HepG2 (cell line): ENCODE results near the gene DSCAM.

ENCODE experiments used
- NR3C1 ChIP-seq: sonication (generic); formaldehyde crosslinking; IDR thresholded peaks from 2 replicates; pipeline ENCODE4 v1.4.0; 2020; ENCODE audit warnings: missing genetic modification reagents
- SOX6 ChIP-seq, 2 experiments: fragments of 450-650 bp in 1 of 2; sonication (generic) in 1 of 2; formaldehyde crosslinking in 1 of 2; IDR thresholded peaks; 2 replicates each; pipeline versions ENCODE4 v1.4.0 to v1.6.1; 2017 to 2020; ENCODE audit warnings: antibody characterized with exemption in 1 of 2, mild to moderate bottlenecking in 1 of 2, missing genetic modification reagents in 1 of 2
- ZBTB1 ChIP-seq: sonication (generic); formaldehyde crosslinking; IDR thresholded peaks from 2 replicates; pipeline ENCODE4 v1.4.0; 2020; ENCODE audit warnings: missing genetic modification reagents, borderline replicate concordance
- ZFP37 ChIP-seq: sonication (generic); formaldehyde crosslinking; IDR thresholded peaks from 2 replicates; pipeline ENCODE4 v1.4.0; 2020; ENCODE audit warnings: missing genetic modification reagents, borderline replicate concordance
- TF ChIP-seq, protein P1 (sequence below): sonication (generic); formaldehyde crosslinking; IDR thresholded peaks from 2 replicates; pipeline ENCODE4 v1.8.1; 2022; ENCODE audit warnings: mild to moderate bottlenecking, missing genetic modification reagents
- TF ChIP-seq, protein P2 (sequence below): sonication (generic); formaldehyde crosslinking; IDR thresholded peaks from 2 replicates; pipeline ENCODE4 v1.4.0; 2020; ENCODE audit warnings: missing genetic modification reagents
- TF ChIP-seq, protein P3 (sequence below): sonication (generic); formaldehyde crosslinking; IDR thresholded peaks from 2 replicates; pipeline ENCODE4 v1.5.0; 2020; ENCODE audit warnings: mild to moderate bottlenecking, missing genetic modification reagents, moderate library complexity

DNA sequence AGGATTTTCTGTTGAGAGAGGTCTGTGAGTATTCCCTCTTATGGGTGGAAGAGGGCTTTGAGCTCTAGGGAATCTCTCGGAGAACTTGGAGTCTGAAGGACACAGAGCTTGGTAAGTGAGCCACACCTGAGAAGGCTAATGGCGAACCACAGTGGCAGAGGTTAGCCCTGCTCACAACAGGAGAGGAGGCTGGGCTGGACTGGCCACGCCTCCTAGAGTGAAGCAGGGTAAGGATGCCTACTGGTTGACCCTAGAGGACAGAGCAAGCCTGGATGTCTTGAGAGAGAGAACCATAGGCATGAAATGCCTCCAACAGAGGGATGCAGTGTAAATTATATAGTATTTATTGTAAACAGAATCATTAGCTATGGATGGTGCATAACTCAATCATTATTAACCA lies 747.1 kb downstream of the DSCAM start:
- TF ChIP-seq, protein P1, sequence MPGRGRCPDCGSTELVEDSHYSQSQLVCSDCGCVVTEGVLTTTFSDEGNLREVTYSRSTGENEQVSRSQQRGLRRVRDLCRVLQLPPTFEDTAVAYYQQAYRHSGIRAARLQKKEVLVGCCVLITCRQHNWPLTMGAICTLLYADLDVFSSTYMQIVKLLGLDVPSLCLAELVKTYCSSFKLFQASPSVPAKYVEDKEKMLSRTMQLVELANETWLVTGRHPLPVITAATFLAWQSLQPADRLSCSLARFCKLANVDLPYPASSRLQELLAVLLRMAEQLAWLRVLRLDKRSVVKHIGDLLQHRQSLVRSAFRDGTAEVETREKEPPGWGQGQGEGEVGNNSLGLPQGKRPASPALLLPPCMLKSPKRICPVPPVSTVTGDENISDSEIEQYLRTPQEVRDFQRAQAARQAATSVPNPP, result no peak
- TF ChIP-seq, protein P2, sequence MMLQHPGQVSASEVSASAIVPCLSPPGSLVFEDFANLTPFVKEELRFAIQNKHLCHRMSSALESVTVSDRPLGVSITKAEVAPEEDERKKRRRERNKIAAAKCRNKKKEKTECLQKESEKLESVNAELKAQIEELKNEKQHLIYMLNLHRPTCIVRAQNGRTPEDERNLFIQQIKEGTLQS (CRISPR knock-in tag), result no peak
- TF ChIP-seq SOX6 (IDR thresholded peaks at IDR 0.05), result no peak
- TF ChIP-seq SOX6 (CRISPR knock-in tag; IDR thresholded peaks at IDR 0.05), result no peak
- no peak for TF ChIP-seq ZBTB1
- TF ChIP-seq, protein P3, sequence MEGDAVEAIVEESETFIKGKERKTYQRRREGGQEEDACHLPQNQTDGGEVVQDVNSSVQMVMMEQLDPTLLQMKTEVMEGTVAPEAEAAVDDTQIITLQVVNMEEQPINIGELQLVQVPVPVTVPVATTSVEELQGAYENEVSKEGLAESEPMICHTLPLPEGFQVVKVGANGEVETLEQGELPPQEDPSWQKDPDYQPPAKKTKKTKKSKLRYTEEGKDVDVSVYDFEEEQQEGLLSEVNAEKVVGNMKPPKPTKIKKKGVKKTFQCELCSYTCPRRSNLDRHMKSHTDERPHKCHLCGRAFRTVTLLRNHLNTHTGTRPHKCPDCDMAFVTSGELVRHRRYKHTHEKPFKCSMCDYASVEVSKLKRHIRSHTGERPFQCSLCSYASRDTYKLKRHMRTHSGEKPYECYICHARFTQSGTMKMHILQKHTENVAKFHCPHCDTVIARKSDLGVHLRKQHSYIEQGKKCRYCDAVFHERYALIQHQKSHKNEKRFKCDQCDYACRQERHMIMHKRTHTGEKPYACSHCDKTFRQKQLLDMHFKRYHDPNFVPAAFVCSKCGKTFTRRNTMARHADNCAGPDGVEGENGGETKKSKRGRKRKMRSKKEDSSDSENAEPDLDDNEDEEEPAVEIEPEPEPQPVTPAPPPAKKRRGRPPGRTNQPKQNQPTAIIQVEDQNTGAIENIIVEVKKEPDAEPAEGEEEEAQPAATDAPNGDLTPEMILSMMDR (CRISPR knock-in tag), result no peak
- no peak for TF ChIP-seq ZFP37 (CRISPR knock-in tag)
- TF ChIP-seq NR3C1 (CRISPR knock-in tag), result no peak
